ENCODE results near the gene SYT7.
"Not testable (repeated sequence)": the region's sequence is repeated elsewhere in the genome, so short reads cannot be mapped to it uniquely, and the experiment has no call there.

SYT7 gene

DNA sequence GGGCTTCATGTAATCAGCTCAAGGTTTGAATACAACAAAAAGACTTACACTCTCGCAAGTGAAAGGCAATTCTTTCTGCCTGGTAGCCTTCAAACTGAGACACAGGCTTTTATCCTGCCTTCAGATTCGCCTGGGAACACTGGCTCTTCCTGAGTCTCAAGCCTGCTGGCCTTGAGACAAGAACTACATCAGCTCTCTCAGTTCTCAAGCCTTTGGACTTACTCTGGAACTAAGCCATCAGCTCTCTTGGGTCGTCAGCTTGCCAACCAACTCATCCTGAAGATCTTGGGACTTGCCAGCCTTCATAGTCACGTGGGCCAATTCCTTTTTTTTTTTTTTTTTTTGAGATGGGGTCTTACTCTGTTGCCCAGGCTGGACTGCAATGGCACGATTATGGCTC, 108.0 kb downstream of the SYT7 start:
- no peak for DNase-seq

DNA sequence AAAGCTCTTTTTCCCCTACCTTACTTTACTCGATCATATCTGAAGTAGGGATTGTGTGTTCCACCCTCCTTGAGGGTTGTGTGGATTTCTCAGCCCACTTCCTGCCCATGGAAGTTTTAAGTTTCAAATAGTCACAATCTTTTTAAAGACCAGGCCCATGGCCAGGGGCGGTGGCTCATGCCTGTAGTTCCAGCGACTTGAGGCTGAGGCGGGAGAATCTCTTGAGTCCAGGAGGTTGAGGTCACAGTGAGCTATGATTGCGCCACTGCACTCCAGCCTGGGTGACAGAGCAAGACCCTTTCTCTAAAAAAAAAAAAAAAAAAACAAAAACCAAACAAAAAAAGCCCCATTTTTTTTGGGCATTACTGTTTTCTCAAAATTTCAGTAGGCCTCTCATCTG, 108.6 kb downstream of the SYT7 start:
- DNase-seq: no peak

DNA sequence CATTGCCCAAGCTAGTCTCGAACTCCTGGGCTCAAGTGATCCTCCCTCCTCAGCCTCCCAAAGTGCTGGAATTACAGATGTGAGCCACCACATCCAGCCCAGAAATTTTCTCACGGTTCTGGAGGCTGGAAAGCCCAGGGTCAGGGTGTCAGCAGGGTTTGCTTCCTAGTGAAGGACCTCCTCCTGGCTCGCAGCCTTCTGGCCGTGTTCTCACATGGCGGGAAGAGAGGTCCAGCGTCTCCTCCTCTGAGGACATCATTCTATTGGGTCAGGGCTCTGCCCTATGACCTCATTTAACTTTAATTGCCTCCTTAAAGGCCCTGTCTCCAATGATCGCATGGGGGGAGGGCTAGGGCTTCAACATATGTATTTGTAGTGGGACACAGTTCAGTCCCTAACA, 112.9 kb downstream of the SYT7 start:
- DNase-seq: no peak

DNA sequence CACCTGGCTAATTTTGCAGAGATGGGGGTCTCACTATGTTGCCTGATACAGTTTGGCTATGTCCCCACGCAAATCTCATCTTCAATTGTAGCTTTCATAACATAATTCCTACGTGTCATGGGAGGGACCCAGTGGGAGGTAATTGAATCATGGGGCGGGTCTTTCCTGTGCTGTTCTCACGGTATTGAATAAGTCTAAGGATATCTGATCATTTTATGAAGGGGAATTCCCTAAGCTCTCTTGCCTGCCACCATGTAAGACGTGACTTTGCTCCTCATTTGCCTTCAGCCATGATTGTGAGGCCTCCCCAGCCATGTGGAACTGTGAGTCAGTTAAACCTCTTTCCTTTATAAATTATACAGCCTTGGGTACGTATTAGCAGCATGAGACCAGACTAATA, 113.3 kb downstream of the SYT7 start:
- DNase-seq: not testable (repeated sequence)

Measured in activated CD4-positive, alpha-beta T cell treated with anti-CD3 and anti-CD28 coated beads, Interleukin-2, amount 50 U/mL, for 48 hours (primary cell).